ENCODE results near the gene TENT4B. TPM values are rescaled to one million over a fixed set of nuclear protein-coding genes. Genes with fewer than 3 reads are reported as not detected.

The TENT4B gene
- polyA plus RNA-seq, 4 donors, result 15.7 to 18.0 (median 16.6) TPM

- no peak for DNase-seq (ENCODE audit: low read depth in 4 of 4, low spot score in 2 of 4)
These were observed 127.8 kb downstream of the TENT4B start for GRCh38 chr16:50280932-50281331.

Other genes with a start within 250 kb of the TENT4B start
- gene CNEP1R1, start 128.1 kb upstream of the TENT4B start, polyA plus RNA-seq (ENCODE audit: insufficient read length in 4 of 4), result 10 to 100 TPM; 22.7 to 37.3 (median 26.9) TPM
- 10 to 100 TPM; 18.4 to 23.5 (median 22.4) TPM for gene HEATR3, start 87.3 kb upstream of the TENT4B start, polyA plus RNA-seq (ENCODE audit: insufficient read length in 4 of 4)
- gene ADCY7, start 113.2 kb downstream of the TENT4B start, polyA plus RNA-seq (ENCODE audit: insufficient read length in 4 of 4), result 10 to 100 TPM in 1 of 4 donors, 1 to 10 TPM in 3; 5.2 to 10.9 (median 8.1) TPM
- gene BRD7, start 215.7 kb downstream of the TENT4B start, polyA plus RNA-seq (ENCODE audit: insufficient read length in 4 of 4), result 100 to 1,000 TPM in 3 of 4 donors, 10 to 100 TPM in 1; 99.9 to 134 (median 106) TPM

All from left renal cortex interstitium (tissue), 4 donors.